HG03097 (cell line): Measurements from ENCODE around the gene VWC2L.

Source experiments
- ATAC-seq: cut with Tn5 transposase; IDR thresholded peaks from one replicate; pipeline ENCODE4 v1.9.1; 2021; ENCODE audit not compliant: unreplicated experiment, low FRiP score

The VWC2L gene

GRCh38 chr2:214465363-214466146, 54.7 kb downstream of the VWC2L start:
- ATAC-seq = no peak

GRCh38 chr2:214469728-214470127, 58.9 kb downstream of the VWC2L start:
- ATAC-seq = no peak

- no peak for ATAC-seq
Observed at GRCh38 chr2:214471382-214471781, 60.5 kb downstream of the VWC2L start.

- no peak for ATAC-seq
Observed at GRCh38 chr2:214471990-214472389, 61.1 kb downstream of the VWC2L start.

- ATAC-seq = no peak
Observed at GRCh38 chr2:214477305-214477704, 66.5 kb downstream of the VWC2L start.

- ATAC-seq = no peak
Observed at GRCh38 chr2:214481204-214481603, 70.3 kb downstream of the VWC2L start.

- ATAC-seq = no peak
Observed at GRCh38 chr2:214482728-214483127, 71.9 kb downstream of the VWC2L start.

DNA sequence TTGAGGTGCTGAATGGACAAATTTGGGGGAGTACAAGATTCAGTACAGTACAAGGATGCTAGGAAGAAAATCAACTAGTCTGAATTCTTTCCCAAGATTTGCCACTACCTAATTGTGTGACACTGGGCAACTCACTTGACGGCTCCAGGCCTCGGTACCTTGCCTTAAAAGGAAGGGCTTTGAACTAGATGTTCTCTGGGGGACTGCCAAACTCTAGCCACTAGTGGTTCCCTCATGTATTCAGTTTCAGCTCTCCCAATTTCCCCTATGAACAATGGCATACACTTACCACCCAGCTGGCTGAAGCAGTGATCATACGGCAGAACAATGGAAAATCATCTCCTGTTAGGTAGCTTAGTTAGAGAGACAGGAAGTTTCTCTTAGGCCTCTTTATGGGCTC, 73.4 kb downstream of the VWC2L start:
- no peak for ATAC-seq

GRCh38 chr2:214484701-214485100, 73.8 kb downstream of the VWC2L start:
- ATAC-seq = no peak

DNA sequence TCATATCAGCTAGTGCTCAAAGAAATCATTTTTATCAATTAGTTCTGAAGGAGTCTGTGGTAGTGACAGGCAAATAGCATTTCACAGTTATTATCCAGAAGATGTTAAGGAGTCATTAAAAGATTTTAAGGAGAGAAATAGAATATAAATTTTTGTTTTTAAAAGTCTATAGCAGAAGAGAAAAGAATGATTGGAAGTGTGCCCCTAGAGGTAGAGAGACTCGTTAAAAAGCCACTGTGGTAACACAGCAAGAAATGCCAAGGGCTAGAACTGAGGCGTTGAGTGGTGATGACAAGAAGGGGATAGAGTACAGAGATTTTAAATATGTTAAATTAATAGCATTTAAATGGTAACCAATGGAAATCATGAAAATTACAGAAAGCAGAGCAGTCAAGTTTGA, 78.3 kb downstream of the VWC2L start:
- no peak for ATAC-seq

GRCh38 chr2:214489702-214490101, 78.8 kb downstream of the VWC2L start:
- ATAC-seq = no peak

DNA sequence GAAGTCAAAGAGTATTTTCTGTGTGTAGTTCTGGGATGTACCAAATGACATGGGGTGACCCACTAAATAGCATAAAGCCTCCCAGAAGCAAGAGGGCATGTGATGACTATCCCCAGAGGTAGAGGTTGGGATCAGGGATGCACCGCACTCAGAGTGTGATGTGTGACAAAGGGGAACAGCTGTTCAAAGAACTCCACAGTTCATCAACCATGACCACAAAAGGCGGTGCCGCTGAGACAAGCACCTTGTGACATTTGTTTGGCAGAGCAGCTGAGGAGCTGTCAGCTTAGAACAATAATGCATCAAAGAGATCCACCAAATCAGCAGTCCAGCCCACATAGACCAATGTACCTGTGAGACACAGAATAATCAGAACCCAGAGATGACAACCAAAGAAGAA, 81.3 kb downstream of the VWC2L start:
- ATAC-seq = no peak

- ATAC-seq = no peak
Observed at GRCh38 chr2:214492608-214493007, 81.8 kb downstream of the VWC2L start.

- ATAC-seq = no peak
Observed at GRCh38 chr2:214497489-214497888, 86.6 kb downstream of the VWC2L start.

DNA sequence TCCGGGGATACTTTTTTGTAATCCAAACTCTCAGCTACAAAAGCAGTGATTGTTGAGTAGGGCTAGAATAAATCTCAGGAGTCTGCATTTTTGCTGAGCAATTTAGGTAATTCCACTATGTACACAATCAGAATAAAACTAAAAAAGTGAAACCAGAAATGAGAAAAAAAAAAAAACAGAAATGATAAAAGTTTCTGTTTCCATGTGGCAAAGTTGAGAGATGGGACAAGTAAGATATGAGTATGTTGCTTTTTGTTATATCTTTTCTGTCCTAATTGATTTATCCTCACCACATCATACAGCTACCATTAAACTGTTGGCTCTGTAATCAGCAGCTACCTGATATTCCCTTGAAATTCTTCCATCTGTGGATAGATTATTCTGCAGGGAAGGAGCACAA, 92.7 kb downstream of the VWC2L start:
- no peak for ATAC-seq

DNA sequence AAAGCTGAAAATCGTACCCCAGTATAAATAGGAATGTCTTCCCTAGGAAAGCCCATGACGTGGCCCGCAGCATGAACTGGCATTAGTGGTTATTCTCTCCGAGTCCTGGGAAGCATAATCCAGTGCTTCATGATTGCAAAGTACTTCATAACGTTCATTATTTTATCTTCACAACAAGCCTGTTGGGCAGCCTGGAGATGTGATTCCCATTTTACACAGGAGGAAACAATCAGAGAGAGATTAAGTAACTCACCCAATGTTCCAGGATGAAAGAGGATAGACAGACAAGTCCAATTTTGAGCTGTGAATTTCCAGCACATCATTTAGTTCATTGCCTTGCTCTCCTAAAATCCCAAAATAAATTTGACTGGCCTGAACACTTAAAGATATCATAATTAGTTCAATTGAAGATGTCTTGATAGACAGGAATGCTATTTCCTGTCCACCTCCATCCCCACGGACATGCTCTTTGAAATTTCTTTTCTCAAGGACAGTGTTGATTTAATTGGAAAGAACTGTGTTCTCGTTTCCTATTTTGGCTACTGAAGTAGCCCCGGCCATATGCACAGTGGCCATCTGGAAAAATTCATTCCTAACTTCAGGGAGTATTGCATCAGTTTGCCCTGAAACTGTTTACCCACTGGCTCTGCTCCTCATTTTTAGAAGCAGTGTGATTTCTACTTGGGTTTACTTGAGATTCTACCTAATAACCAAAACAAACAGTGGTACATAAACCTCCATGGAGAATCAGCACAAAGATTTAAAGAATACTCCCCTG, 93.9 kb downstream of the VWC2L start:
- ATAC-seq = no peak

GRCh38 chr2:214507032-214507431, 96.2 kb downstream of the VWC2L start:
- no peak for ATAC-seq

DNA sequence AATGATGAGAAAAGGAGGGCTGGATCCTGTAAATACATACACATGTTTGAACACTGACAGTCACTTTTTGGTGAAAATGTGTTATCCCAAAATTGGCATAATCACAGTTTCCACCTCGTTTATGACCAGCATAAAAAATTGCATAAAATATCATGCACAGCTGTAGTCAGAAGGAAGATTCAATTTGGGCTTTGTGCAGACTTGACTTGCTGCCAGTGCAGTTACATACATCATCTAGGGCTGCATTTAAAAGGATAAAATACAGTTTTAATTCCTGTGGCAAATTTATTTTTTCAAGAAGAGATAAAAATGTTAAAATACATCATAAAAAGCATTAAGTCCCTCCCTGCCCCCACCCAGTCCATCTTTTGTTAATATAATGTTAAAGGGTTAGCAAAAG, 103.8 kb downstream of the VWC2L start:
- ATAC-seq = no peak

DNA sequence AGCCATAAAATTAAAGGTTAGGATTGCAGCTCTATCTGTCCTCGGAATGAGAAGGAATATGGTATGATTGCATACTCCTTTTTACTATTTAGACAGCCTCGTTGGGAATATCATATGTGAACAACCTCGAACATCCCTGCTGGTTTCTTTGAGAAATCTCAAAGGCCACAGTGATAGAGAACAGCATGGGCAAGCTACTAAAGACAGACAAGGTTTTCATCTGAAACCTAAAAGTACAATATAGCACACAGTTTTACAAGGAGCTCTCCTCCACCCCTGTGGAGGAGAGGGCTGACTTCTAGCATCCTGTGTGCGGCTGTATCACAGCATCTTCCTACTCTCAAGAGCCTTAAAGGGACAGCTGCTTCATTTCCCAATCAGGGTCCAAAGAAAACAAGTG, 104.3 kb downstream of the VWC2L start:
- ATAC-seq = no peak

GRCh38 chr2:214519258-214519818, 108.5 kb downstream of the VWC2L start:
- no peak for ATAC-seq

GRCh38 chr2:214529021-214529420, 118.2 kb downstream of the VWC2L start:
- ATAC-seq = no peak

DNA sequence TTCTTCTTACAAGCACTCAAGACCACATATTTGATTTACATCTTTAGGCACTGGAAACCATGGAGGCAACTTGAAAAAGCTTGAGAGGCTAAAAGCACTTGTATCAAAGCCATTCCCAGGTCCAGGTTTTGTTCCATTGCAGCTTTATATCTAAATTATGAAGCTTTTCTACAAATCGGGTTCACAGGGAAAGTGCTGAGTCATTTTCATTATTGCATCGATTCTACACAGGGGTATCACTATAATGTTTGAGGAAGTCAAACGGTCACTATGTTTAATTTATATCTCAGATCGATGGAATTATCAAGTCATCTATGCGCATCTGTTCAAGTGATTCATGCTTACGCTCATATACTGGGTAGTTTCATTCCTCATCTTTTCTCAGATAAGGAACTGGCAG, 118.7 kb downstream of the VWC2L start:
- ATAC-seq = no peak
